GM12872 (cell line): ENCODE measurements around the gene SPINK6.

ENCODE experiments used
- CTCF ChIP-seq: IDR thresholded peaks from 3 replicates; pipeline ENCODE4 v1.5.1; 2011; ENCODE audit warnings: low read depth, mild to moderate bottlenecking, low read length, moderate library complexity; ENCODE audit not compliant: insufficient read depth

SPINK6 gene

GRCh38 chr5:148255456-148255855 lies 52.6 kb downstream of the SPINK6 start:
- no peak for TF ChIP-seq CTCF

- no peak for TF ChIP-seq CTCF
These were observed 56.4 kb downstream of the SPINK6 start for GRCh38 chr5:148259288-148259687.

GRCh38 chr5:148261221-148261620 lies 58.4 kb downstream of the SPINK6 start:
- no peak for TF ChIP-seq CTCF
